Cardiac atrium fibroblast (primary cell): ENCODE results near the gene NAA40. TPM values are rescaled to one million over a fixed set of nuclear protein-coding genes. Genes with fewer than 3 reads are reported as not detected.

Experiments used
- total RNA-seq: library from RNA; depleted of rRNA; stranded (reverse); fragments of >200 nt; gene quantifications from 2 replicates; pipeline ENCODE4 v1.2.3, GENCODE V29; 2015

The NAA40 gene
- 11.0 and 13.9 TPM in 2 replicates for total RNA-seq

GRCh38 chr11:63938479-63939396 lies at the start of gene NAA40:
Gene NAA40 (plus strand): TSS chr11:63939002. CDS start chr11:63939097, 95 bp downstream.

GRCh38 chr11:63916837-63917691 lies 21.7 kb upstream of the NAA40 start, which contains the start of gene RCOR2:
Gene RCOR2 (minus strand): TSS chr11:63917164. CDS start chr11:63916456, 708 bp downstream.

GRCh38 chr11:63974259-63975143 lies 35.7 kb downstream of the NAA40 start, which contains the start of gene COX8A:
Gene COX8A (plus strand): TSS chr11:63974620. CDS start chr11:63974681, 61 bp downstream.

GRCh38 chr11:63986156-63986931 lies 47.5 kb downstream of the NAA40 start, which contains the start of gene OTUB1:
Gene OTUB1 (plus strand): TSS chr11:63986438. CDS start chr11:63986457, 19 bp downstream.

Other genes with a start within 250 kb of the NAA40 start
- 16.5 and 28.2 TPM in 2 replicates for gene ZFTA, start 170.2 kb upstream of the NAA40 start, total RNA-seq
- 16.5 and 18.1 TPM in 2 replicates for gene SPINDOC, start 125.5 kb upstream of the NAA40 start, total RNA-seq
- 13.4 and 13.7 TPM in 2 replicates for gene MARK2, start 99.9 kb upstream of the NAA40 start, total RNA-seq
- 3.2 and 3.4 TPM in 2 replicates for gene RCOR2, start 21.8 kb upstream of the NAA40 start, total RNA-seq
- 423 and 461 TPM in 2 replicates for gene COX8A, start 35.6 kb downstream of the NAA40 start, total RNA-seq
- 62.6 and 68.4 TPM in 2 replicates for gene OTUB1, start 47.4 kb downstream of the NAA40 start, total RNA-seq
- under 0.01 and 1.1 TPM in 2 replicates for gene FLRT1, start 96.9 kb downstream of the NAA40 start, total RNA-seq
- gene MACROD1, start 227.1 kb downstream of the NAA40 start, total RNA-seq: 13.1 and 16.1 TPM in 2 replicates
- 116 and 128 TPM in 2 replicates for gene STIP1, start 247.2 kb downstream of the NAA40 start, total RNA-seq